ENCODE data around the gene DCHS1. TPM values are rescaled to one million over a fixed set of nuclear protein-coding genes. Genes with fewer than 3 reads are reported as not detected.

DCHS1 gene
- total and polyA plus RNA-seq, 2 of the 13 experiments (the other 11 are each of a cell fraction or from before 2014, with no cell fraction given) = under 0.01 to 0.03 TPM

- TF ChIP-seq DMTF1 (CRISPR knock-in tag; IDR thresholded peaks at IDR 0.05) (no peak), ZNF788 (CRISPR knock-in tag; IDR thresholded peaks at IDR 0.05; ENCODE audit: borderline replicate concordance) (no peak), SYNCRIP (IDR thresholded peaks at IDR 0.05; ENCODE audit: insufficient read depth, low read depth, low read length) (no peak), ZBTB40 (IDR thresholded peaks at IDR 0.05) (no peak), ZBTB40 (CRISPR knock-in tag; IDR thresholded peaks at IDR 0.05) (no peak)
Measured at GRCh38 chr11:6611092-6611962, 44.3 kb downstream of the DCHS1 start (continued).
